ENCODE measurements around the gene SKAP1. TPM values are rescaled to one million over a fixed set of nuclear protein-coding genes. Genes with fewer than 3 reads are reported as not detected.
"Not testable (repeated sequence)": the region's sequence is repeated elsewhere in the genome, so short reads cannot be mapped to it uniquely, and the experiment has no call there.

Gene SKAP1
- total RNA-seq, 1 experiment from 2014 or later: not detected

DNA sequence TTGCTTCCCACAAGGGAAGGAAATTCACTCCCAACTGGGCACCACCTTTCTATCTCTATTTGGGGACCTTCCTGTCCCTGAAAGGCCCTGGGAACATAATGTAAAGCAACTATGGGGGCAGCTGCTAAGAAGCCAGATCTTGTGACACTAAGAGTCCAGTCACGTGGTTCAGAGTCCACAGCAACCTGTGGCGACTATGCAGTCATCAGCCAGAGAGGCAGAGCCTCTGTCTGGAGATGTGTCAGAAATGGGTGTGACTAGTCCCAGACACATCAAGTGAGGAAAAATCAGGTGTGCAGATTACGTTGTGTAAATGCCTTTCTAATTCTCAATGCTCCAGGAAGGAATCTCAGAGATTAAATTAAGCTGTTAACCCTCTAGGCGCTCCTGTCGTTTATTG is 26.6 kb upstream of the SKAP1 start:
- Mint-ChIP-seq H3K27ac (ENCODE audit: low read depth, unreplicated experiment) (no peak overlapping the region), H3K4me3 (ENCODE audit: unreplicated experiment) (peak overlapping the region; percentile 21), H3K36me3 (ENCODE audit: insufficient read depth, unreplicated experiment) (no peaks in the 10 kb centered on the region), H3K4me1 (ENCODE audit: insufficient read depth, unreplicated experiment) (peaks cover 4% of the 10 kb centered on the region), H3K27me3 (ENCODE audit: insufficient read depth, unreplicated experiment) (peaks cover 3% of the 10 kb centered on the region), H3K9me3 (ENCODE audit: unreplicated experiment) (no peaks in the 10 kb centered on the region)
- intact Hi-C loops (cut with micrococcal nuclease): loop anchor here (2.0 kb wide), 1 partner anchor 104 kb away; no protein-coding TSS in a partner anchor
- ChIA-PET POLR2A (interaction anchor here (0.6 to 1.4 kb wide), 2 partner anchors 15 to 109 kb away, joined by 3 read pairs; no protein-coding TSS in a partner anchor), CTCF (interaction anchor here (1.0 to 2.2 kb wide), 7 partner anchors 9 to 478 kb away, joined by 3 to 8 read pairs (median 4); no protein-coding TSS in a partner anchor)
- no TSS peak for BruUV-seq (replicated peaks)
- TF ChIP-seq, protein P1, sequence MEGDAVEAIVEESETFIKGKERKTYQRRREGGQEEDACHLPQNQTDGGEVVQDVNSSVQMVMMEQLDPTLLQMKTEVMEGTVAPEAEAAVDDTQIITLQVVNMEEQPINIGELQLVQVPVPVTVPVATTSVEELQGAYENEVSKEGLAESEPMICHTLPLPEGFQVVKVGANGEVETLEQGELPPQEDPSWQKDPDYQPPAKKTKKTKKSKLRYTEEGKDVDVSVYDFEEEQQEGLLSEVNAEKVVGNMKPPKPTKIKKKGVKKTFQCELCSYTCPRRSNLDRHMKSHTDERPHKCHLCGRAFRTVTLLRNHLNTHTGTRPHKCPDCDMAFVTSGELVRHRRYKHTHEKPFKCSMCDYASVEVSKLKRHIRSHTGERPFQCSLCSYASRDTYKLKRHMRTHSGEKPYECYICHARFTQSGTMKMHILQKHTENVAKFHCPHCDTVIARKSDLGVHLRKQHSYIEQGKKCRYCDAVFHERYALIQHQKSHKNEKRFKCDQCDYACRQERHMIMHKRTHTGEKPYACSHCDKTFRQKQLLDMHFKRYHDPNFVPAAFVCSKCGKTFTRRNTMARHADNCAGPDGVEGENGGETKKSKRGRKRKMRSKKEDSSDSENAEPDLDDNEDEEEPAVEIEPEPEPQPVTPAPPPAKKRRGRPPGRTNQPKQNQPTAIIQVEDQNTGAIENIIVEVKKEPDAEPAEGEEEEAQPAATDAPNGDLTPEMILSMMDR (IDR thresholded peaks at IDR 0.05; ENCODE audit: unreplicated experiment): no peak
- peak; percentile 16 for DNase-seq (ENCODE audit: unreplicated experiment)

DNA sequence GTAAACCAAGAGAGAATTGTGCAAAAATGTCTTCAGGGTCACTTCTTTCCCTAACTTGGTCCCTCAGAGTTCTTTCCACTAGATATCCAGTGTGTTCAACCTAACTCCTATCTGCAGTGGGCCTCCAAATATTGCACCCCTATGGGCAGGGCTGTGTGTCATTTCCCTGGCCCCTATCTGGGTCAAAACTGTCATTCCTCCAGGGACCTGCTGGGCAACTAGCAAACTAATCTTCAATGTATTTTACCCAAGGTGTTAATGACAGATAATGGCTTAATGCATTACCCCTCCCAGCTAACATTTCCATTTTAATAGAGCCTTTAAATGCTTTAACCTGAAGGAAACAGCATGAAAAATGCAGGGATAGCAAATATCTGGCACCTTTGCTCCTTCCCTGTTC is 25.8 kb upstream of the SKAP1 start:
- intact Hi-C loops (cut with micrococcal nuclease): loop anchor here (2.0 kb wide), 1 partner anchor 103 kb away; no protein-coding TSS in a partner anchor
- BruUV-seq (replicated peaks): no TSS peak
- peaks cover 11% of the 10 kb centered on the region for H3K27me3 Mint-ChIP-seq (ENCODE audit: insufficient read depth, unreplicated experiment)

DNA sequence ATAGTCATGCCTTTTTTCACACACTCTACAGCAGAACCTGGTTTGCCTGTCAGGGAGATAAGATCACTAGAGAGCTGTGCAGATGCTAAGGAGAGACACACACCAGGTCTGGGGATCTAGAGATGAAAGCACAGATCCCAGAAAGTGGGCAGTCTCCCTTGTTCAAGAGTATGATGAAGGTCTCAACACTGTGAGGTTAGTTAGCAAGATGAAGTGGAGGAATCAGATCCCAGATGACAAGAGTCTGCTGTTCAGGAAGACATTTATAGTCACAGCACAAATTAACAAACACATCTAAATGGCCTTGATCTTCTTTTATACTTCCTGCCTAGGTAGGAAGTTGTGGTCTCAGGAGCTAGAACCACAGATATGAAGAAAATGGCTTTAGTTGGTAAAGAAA is 23.4 kb upstream of the SKAP1 start:
- Mint-ChIP-seq H3K27me3 (ENCODE audit: insufficient read depth, unreplicated experiment) (peaks cover 20% of the 10 kb centered on the region), H3K9me3 (ENCODE audit: unreplicated experiment) (no peaks in the 10 kb centered on the region), H3K4me1 (ENCODE audit: insufficient read depth, unreplicated experiment) (peaks cover 4% of the 10 kb centered on the region), H3K27ac (ENCODE audit: low read depth, unreplicated experiment) (no peak overlapping the region), H3K4me3 (ENCODE audit: unreplicated experiment) (no peak overlapping the region), H3K36me3 (ENCODE audit: insufficient read depth, unreplicated experiment) (no peaks in the 10 kb centered on the region)
- no peak for DNase-seq (ENCODE audit: unreplicated experiment)
- TF ChIP-seq, protein P1 (IDR thresholded peaks at IDR 0.05; ENCODE audit: unreplicated experiment): no peak
- ChIA-PET POLR2A (no interaction called here), CTCF (interaction anchor here (0.6 to 1.8 kb wide), 3 partner anchors 10 to 477 kb away, joined by 3 to 5 read pairs (median 4); no protein-coding TSS in a partner anchor)
- no TSS peak for BruUV-seq (replicated peaks)
- intact Hi-C loops (cut with micrococcal nuclease): no loop called here

More for the DNA sequence above, 25.8 kb upstream of the SKAP1 start:
- Mint-ChIP-seq H3K4me1 (ENCODE audit: insufficient read depth, unreplicated experiment) (peaks cover 4% of the 10 kb centered on the region), H3K27ac (ENCODE audit: low read depth, unreplicated experiment) (no peak overlapping the region), H3K9me3 (ENCODE audit: unreplicated experiment) (no peaks in the 10 kb centered on the region), H3K4me3 (ENCODE audit: unreplicated experiment) (no peak overlapping the region), H3K36me3 (ENCODE audit: insufficient read depth, unreplicated experiment) (no peaks in the 10 kb centered on the region)
- CTCF ChIA-PET: interaction anchor here (1.0 to 2.2 kb wide), 3 partner anchors 17 to 120 kb away, joined by 4 to 8 read pairs (median 4); no protein-coding TSS in a partner anchor
- POLR2A ChIA-PET: interaction anchor here (1.4 kb wide), 1 partner anchor 14 kb away, joined by 3 read pairs; no protein-coding TSS in a partner anchor
- TF ChIP-seq, protein P1 (IDR thresholded peaks at IDR 0.05; ENCODE audit: unreplicated experiment): no peak
- DNase-seq (ENCODE audit: unreplicated experiment): no peak

DNA sequence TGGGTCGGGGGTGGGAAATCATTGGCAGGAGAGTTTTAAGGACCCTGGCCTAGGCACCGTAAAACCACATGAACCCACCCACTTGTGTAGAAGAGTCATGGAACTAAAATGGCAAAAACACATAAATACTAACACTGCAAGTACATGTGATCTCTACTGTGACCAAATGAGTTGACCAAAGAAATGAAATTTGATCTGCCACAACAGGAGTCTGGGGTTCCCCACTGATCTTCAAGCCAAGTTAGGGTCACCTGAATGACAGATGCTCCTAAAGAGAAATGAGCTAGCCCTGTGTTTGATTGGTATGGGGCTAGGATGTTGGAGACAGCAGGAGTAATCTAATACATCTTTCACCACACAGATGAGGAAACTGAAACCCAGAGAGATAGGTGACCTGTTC is 21.5 kb upstream of the SKAP1 start:
- no TSS peak for BruUV-seq (replicated peaks)
- TF ChIP-seq, protein P1 (IDR thresholded peaks at IDR 0.05; ENCODE audit: unreplicated experiment): no peak
- intact Hi-C loops (cut with micrococcal nuclease): no loop called here
- Mint-ChIP-seq H3K27me3 (ENCODE audit: insufficient read depth, unreplicated experiment) (peaks cover 20% of the 10 kb centered on the region), H3K4me1 (ENCODE audit: insufficient read depth, unreplicated experiment) (peaks cover 1% of the 10 kb centered on the region), H3K36me3 (ENCODE audit: insufficient read depth, unreplicated experiment) (no peaks in the 10 kb centered on the region), H3K9me3 (ENCODE audit: unreplicated experiment) (no peaks in the 10 kb centered on the region), H3K27ac (ENCODE audit: low read depth, unreplicated experiment) (no peak overlapping the region), H3K4me3 (ENCODE audit: unreplicated experiment) (no peak overlapping the region)
- ChIA-PET POLR2A (no interaction called here), CTCF (interaction anchor here (0.6 to 1.7 kb wide), 6 partner anchors 12 to 809 kb away, joined by 3 to 5 read pairs (median 4); no protein-coding TSS in a partner anchor)
- no peak for DNase-seq (ENCODE audit: unreplicated experiment)

DNA sequence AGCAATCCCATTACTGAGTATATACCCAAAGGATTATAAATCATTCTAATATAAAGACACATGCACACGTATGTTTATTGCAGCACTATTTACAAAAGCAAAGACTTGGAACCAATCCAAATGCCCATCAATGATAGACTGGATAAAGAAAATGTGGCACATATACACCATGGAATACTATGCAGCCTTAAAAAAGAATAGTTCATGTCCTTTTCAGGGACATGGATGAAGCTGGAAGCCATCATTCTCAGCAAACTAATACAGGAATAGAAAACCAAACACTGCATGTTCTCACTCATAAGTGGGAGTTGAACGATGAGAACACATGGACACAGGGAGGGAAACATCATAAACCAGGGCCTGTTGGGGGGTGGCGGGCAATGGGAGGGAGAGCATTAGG is 19.3 kb upstream of the SKAP1 start:
- H3K4me3 Mint-ChIP-seq (ENCODE audit: unreplicated experiment); H3K9me3 Mint-ChIP-seq (ENCODE audit: unreplicated experiment); H3K36me3 Mint-ChIP-seq (ENCODE audit: insufficient read depth, unreplicated experiment); DNase-seq (ENCODE audit: unreplicated experiment); H3K4me1 Mint-ChIP-seq (ENCODE audit: insufficient read depth, unreplicated experiment); intact Hi-C loops (cut with micrococcal nuclease); H3K27ac Mint-ChIP-seq (ENCODE audit: low read depth, unreplicated experiment); CTCF ChIA-PET; BruUV-seq (replicated peaks); POLR2A ChIA-PET: not testable (repeated sequence)
- peaks cover 20% of the 10 kb centered on the region for H3K27me3 Mint-ChIP-seq (ENCODE audit: insufficient read depth, unreplicated experiment)

Data from MCF 10A (cell line).